ENCODE results near the gene S1PR4. TPM values are rescaled to one million over a fixed set of nuclear protein-coding genes. Genes with fewer than 3 reads are reported as not detected.

S1PR4 gene
- total RNA-seq, 4 donors from 2014 or later, result 0.66 to 4.7 (median 2.4) TPM

DNA sequence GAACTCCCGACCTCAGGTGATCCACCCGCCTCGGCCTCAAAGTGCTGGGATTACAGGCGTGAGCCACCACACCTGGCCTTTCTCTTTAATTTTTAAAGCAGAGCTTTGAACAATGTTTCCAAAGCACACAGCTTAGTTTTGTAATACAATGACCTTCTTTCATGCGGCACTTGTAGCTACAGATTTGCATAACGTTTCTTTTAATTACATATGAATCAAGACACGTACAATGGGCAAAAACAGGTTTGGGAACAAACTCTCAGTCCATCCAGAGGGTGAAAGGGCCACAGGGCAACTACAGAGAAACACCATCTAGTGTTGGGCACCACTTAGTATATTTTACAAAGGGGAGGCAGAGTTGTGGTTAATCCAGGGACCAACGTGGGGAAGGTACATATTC, 19.0 kb upstream of the S1PR4 start:
- TF ChIP-seq EP300 (IDR thresholded peaks at IDR 0.05) (no peak), POLR2A (IDR thresholded peaks at IDR 0.05) (no peak)
- TF ChIP-seq, protein P1, sequence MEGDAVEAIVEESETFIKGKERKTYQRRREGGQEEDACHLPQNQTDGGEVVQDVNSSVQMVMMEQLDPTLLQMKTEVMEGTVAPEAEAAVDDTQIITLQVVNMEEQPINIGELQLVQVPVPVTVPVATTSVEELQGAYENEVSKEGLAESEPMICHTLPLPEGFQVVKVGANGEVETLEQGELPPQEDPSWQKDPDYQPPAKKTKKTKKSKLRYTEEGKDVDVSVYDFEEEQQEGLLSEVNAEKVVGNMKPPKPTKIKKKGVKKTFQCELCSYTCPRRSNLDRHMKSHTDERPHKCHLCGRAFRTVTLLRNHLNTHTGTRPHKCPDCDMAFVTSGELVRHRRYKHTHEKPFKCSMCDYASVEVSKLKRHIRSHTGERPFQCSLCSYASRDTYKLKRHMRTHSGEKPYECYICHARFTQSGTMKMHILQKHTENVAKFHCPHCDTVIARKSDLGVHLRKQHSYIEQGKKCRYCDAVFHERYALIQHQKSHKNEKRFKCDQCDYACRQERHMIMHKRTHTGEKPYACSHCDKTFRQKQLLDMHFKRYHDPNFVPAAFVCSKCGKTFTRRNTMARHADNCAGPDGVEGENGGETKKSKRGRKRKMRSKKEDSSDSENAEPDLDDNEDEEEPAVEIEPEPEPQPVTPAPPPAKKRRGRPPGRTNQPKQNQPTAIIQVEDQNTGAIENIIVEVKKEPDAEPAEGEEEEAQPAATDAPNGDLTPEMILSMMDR (IDR thresholded peaks at IDR 0.05), result no peak
- Histone ChIP-seq H3K27ac (no peak overlapping the region), H3K9me3 (no peaks in the 10 kb centered on the region), H3K36me3 (no peaks in the 10 kb centered on the region), H3K4me3 (no peak overlapping the region), H3K4me1 (peaks cover 0 to 6% (median 2%) of the 10 kb centered on the region in 4 donors), H3K27me3 (no peaks in the 10 kb centered on the region)
- DNase-seq (ENCODE audit: low spot score in 2 of 2), result no peak
- WGBS, 2 donors, result 67 to 68% methylated on average over 8 of the region's 8 CpGs

DNA sequence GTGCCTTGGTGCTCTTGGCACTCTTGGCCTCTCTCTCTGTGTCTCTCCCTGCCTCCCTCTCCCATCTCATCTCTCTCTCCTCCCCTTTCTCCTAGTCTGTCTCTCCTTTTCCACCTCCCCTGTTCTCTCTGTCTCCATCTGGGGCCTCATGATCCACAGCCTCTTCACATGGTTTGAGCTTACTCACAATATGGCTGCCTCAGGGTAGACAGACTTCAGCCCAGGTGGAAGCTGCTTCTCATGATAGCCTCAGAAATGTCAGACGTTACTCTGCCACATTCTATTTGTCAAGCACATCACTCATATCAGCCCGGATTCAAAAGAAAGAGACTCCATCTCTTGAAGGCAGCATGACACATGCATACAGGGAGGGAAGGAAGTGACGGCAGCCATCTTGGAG, 18.4 kb upstream of the S1PR4 start:
- 65 to 67% methylated on average over 3 of the region's 3 CpGs for WGBS, 2 donors
- Histone ChIP-seq H3K36me3 (no peaks in the 10 kb centered on the region), H3K27ac (no peak overlapping the region), H3K4me3 (no peak overlapping the region), H3K27me3 (no peaks in the 10 kb centered on the region), H3K9me3 (no peaks in the 10 kb centered on the region), H3K4me1 (peaks cover 0 to 4% (median under 1%) of the 10 kb centered on the region in 4 donors)
- DNase-seq (ENCODE audit: low spot score in 2 of 2), result no peak
- no peak for TF ChIP-seq EP300 (IDR thresholded peaks at IDR 0.05)
- TF ChIP-seq, protein P1 (IDR thresholded peaks at IDR 0.05), result no peak

DNA sequence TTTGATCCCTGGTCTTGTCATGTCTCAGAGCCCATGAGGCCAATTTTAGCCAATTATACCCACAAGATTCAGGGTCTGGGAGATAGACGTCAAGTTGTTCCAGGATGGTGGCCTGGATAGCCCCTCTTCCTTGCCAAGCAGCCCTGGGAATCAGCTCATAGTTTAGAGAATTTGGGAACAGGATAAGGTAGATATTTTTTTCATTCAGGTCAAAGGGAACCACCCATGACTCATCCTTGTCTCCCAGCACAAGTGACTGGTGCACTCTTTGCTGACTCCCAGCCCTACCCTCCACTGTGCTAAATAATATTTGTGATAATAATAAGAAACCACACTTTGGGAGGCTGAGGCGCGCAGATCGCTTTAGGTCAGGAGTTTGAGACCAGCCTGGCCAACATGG, 17.1 kb upstream of the S1PR4 start:
- TF ChIP-seq EP300 (IDR thresholded peaks at IDR 0.05) (no peak), POLR2A (IDR thresholded peaks at IDR 0.05) (no peak)
- TF ChIP-seq, protein P1 (IDR thresholded peaks at IDR 0.05), result no peak
- Histone ChIP-seq H3K4me3 (no peak overlapping the region), H3K27ac (no peak overlapping the region), H3K36me3 (no peaks in the 10 kb centered on the region), H3K27me3 (no peaks in the 10 kb centered on the region), H3K4me1 (peaks cover 0 to 4% (median 0%) of the 10 kb centered on the region in 4 donors), H3K9me3 (no peaks in the 10 kb centered on the region)
- 89 to 92% methylated on average over 4 of the region's 4 CpGs for WGBS, 2 donors
- no peak for DNase-seq (ENCODE audit: low spot score in 2 of 2)

DNA sequence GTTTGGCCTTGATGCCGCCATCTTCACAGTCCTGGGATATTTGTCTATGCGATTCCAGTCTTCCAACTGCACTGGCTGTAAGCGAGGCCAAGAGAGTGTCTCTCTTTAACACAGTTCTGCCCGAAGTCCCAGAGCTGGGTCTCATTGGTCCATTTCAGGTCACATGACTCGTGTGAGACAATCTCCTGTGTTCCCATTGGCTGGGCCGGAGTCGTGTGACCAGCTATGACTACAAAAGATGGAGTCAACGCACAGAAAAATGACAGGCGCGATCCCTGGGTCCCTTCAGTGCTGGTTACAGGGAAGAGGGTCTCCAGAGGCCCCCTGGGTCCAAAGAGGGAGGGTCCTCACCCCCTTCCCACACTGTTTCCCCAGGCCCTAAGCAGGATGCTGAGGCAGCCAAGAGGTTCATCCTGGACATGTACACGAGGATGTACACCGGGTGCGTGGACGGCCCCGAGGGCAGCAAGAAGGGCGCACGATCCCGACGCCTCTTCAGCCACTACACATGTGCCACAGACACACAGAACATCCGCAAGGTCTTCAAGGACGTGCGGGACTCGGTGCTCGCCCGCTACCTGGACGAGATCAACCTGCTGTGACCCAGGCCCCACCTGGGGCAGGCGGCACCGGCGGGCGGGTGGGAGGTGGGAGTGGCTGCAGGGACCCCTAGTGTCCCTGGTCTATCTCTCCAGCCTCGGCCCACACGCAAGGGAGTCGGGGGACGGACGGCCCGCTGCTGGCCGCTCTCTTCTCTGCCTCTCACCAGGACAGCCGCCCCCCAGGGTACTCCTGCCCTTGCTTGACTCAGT, 15.9 kb upstream of the S1PR4 start:
- 67 to 80% methylated on average over 24 to 25 of the region's 38 CpGs for WGBS, 2 donors
- H3K4me1 ChIP-seq, result peaks cover 0 to 4% (median 0%) of the 10 kb centered on the region in 4 donors
- DNase-seq (ENCODE audit: low spot score in 2 of 2), result no peak
- no peaks in the 10 kb centered on the region for H3K36me3 ChIP-seq
- TF ChIP-seq POLR2A (IDR thresholded peaks at IDR 0.05) (no peak), EP300 (IDR thresholded peaks at IDR 0.05) (no peak)
- TF ChIP-seq, protein P1 (IDR thresholded peaks at IDR 0.05), result no peak
- no peaks in the 10 kb centered on the region for H3K27me3 ChIP-seq
- no peak overlapping the region for H3K4me3 ChIP-seq
- no peak overlapping the region for H3K27ac ChIP-seq
- no peaks in the 10 kb centered on the region for H3K9me3 ChIP-seq

DNA sequence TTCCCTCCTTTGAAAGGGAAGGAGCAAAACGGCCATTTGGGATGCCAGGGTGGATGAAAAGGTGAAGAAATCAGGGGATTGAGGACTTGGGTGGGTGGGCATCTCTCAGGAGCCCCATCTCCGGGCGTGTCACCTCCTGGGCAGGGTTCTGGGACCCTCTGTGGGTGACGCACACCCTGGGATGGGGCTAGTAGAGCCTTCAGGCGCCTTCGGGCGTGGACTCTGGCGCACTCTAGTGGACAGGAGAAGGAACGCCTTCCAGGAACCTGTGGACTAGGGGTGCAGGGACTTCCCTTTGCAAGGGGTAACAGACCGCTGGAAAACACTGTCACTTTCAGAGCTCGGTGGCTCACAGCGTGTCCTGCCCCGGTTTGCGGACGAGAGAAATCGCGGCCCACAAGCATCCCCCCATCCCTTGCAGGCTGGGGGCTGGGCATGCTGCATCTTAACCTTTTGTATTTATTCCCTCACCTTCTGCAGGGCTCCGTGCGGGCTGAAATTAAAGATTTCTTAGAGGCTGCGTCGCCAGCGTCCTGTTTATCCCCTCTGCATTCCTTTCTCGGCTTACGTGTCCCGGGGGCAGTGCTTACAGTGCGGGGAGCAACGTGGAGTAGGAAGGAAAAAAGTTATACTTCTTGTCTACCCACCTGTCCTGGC, 15.2 kb upstream of the S1PR4 start:
- H3K4me3 ChIP-seq, result no peak overlapping the region
- no peak overlapping the region for H3K27ac ChIP-seq
- peaks cover 0 to 4% (median 0%) of the 10 kb centered on the region in 4 donors for H3K4me1 ChIP-seq
- TF ChIP-seq EP300 (IDR thresholded peaks at IDR 0.05) (no peak), POLR2A (IDR thresholded peaks at IDR 0.05) (no peak)
- TF ChIP-seq, protein P1 (IDR thresholded peaks at IDR 0.05), result peak; percentile 81 to 90 (median 88)
- peak in 1 of 2 donors; percentile 32 for DNase-seq (ENCODE audit: low spot score in 2 of 2)
- no peaks in the 10 kb centered on the region for H3K9me3 ChIP-seq
- H3K27me3 ChIP-seq, result no peaks in the 10 kb centered on the region
- H3K36me3 ChIP-seq, result no peaks in the 10 kb centered on the region
- 5 to 16% methylated on average over 27 of the region's 27 CpGs for WGBS, 2 donors

Measured in tibial nerve (tissue), 4 donors.